Mononuclear cell (primary cell): ENCODE data around the gene COG3. TPM values are rescaled to one million over a fixed set of nuclear protein-coding genes. Genes with fewer than 3 reads are reported as not detected.

Experiments used
- H3K27me3 ChIP-seq: 2 replicates; pipeline ENCODE4 v1.6.0; 2011; ENCODE audit warnings: low read length, control low read depth; ENCODE audit not compliant: insufficient read depth
- H3K4me1 ChIP-seq: 2 replicates; pipeline ENCODE4 v1.5.1; 2011; ENCODE audit warnings: mild to moderate bottlenecking, low read length, control low read depth; ENCODE audit not compliant: insufficient read depth
- H3K4me3 ChIP-seq: 2 replicates; pipeline ENCODE4 v1.5.1; 2011; ENCODE audit warnings: mild to moderate bottlenecking, low read length, moderate library complexity
- H3K9me3 ChIP-seq: 2 replicates; pipeline ENCODE4 v1.5.1; 2011; ENCODE audit warnings: low read depth, mild to moderate bottlenecking, control low read depth, low read length
- total RNA-seq: library from RNA; depleted of rRNA; stranded (reverse); fragments of >200 nt; gene quantifications from one replicate; pipeline ENCODE4 v1.2.3, GENCODE V29; 2012

COG3 gene
- total RNA-seq, 1 donor, result 40.8 TPM

DNA sequence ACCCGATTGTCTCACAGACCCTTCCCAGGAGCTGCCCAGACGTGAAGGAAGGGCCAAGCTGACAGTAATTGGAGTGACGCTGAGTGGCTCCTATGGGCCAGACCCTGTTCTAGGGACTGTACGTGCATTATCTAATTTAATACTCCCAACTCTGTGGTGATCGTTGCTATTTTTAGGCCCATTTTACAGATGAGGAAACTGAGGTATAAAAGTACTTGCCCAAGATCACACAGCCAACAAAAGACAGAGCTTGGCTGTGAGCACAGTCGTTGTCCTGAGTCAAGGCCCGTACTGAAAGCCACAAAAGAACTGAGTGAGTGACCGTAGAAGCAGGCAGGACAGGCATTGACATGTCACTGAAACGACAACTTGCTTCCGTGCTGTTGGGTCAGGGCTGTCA, 76.1 kb downstream of the COG3 start:
- Histone ChIP-seq H3K9me3 (no peaks in the 10 kb centered on the region), H3K4me1 (no peaks in the 10 kb centered on the region), H3K27me3 (no peaks in the 10 kb centered on the region)

GRCh38 chr13:45541806-45542205, 77.1 kb downstream of the COG3 start:
- Histone ChIP-seq H3K9me3 (no peaks in the 10 kb centered on the region), H3K4me3 (no peak overlapping the region), H3K27me3 (no peaks in the 10 kb centered on the region)

More for the DNA sequence above, 76.1 kb downstream of the COG3 start:
- no peak overlapping the region for H3K4me3 ChIP-seq

DNA sequence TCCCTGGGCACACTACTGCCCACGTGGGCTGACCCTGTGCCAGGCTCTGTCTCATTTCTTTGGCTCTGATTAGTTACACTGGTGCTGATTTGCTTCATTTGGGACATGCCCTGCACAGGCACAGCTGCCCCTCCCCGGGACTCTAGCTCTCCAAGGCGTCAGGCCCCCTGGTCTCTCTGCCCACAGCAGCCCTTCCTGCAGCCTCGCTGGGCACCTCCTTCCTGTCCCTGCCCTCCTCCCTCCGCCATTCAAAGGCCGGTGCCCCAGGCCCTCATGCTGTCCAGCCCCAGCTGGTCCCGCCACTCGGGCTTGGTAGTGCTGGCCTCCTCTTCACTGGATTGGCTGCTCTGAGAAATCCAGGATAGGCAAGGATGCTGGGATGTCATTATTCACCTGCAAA, 77.7 kb downstream of the COG3 start:
- H3K27me3 ChIP-seq, result no peaks in the 10 kb centered on the region
- H3K4me3 ChIP-seq, result no peak overlapping the region
- no peaks in the 10 kb centered on the region for H3K4me1 ChIP-seq
- H3K9me3 ChIP-seq, result no peaks in the 10 kb centered on the region

More at GRCh38 chr13:45541806-45542205, 77.1 kb downstream of the COG3 start:
- H3K4me1 ChIP-seq, result no peaks in the 10 kb centered on the region

DNA sequence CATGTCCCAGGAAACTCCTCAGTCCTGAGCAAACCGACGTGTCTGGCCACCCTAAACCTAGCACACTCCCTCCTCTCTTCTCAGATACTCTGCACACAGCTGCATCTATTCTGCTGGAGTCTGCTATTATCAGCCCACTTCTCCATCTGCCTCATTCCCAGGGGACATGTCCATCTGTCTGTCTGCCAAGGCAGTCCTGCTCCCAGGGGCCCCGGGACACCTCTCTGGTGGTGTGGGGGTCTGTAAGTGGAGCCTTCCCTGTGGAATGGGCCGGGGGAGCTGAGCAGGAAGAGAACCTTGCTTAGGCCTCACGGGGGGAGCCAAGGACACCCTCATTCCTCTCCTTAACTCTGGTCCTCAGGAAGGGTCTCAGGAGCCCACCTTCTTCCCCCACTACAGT, 78.1 kb downstream of the COG3 start:
- H3K4me3 ChIP-seq, result no peak overlapping the region

GRCh38 chr13:45544520-45544919, 79.8 kb downstream of the COG3 start:
- Histone ChIP-seq H3K9me3 (no peaks in the 10 kb centered on the region), H3K4me3 (no peak overlapping the region), H3K4me1 (no peaks in the 10 kb centered on the region), H3K27me3 (no peaks in the 10 kb centered on the region)

More for the DNA sequence above, 78.1 kb downstream of the COG3 start:
- no peaks in the 10 kb centered on the region for H3K27me3 ChIP-seq
- no peaks in the 10 kb centered on the region for H3K4me1 ChIP-seq
- H3K9me3 ChIP-seq, result no peaks in the 10 kb centered on the region

GRCh38 chr13:45545686-45546409, 81.1 kb downstream of the COG3 start:
- H3K9me3 ChIP-seq, result no peaks in the 10 kb centered on the region
- no peaks in the 10 kb centered on the region for H3K4me1 ChIP-seq
- no peaks in the 10 kb centered on the region for H3K27me3 ChIP-seq
- no peak overlapping the region for H3K4me3 ChIP-seq

GRCh38 chr13:45546410-45546765, 81.6 kb downstream of the COG3 start:
- H3K27me3 ChIP-seq, result no peaks in the 10 kb centered on the region
- no peaks in the 10 kb centered on the region for H3K9me3 ChIP-seq
- H3K4me1 ChIP-seq, result no peaks in the 10 kb centered on the region
- no peak overlapping the region for H3K4me3 ChIP-seq

DNA sequence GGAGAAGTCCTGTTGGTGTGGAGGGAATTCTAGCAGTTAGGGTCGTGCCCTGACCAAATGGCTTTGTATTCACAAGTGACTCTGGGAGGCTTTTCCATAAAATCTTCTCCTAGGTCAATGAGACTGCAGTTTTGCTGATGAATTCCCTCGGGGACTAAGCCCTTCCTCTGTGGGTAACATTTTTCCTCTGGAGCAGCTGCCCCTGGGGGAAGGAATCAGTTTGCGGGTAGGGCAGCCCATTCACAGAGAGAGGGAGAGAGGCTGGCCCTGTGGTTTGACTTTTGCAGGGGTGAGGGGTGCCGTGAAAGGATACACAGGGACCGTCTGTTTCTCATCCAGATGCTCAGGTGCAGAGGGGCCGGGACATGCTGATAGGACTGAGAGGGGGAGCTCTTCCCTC, 83.5 kb downstream of the COG3 start:
- H3K4me1 ChIP-seq, result no peaks in the 10 kb centered on the region
- H3K4me3 ChIP-seq, result no peak overlapping the region
- H3K9me3 ChIP-seq, result no peaks in the 10 kb centered on the region
- H3K27me3 ChIP-seq, result no peaks in the 10 kb centered on the region

GRCh38 chr13:45554604-45555109, 89.9 kb downstream of the COG3 start:
- Histone ChIP-seq H3K9me3 (no peaks in the 10 kb centered on the region), H3K4me1 (no peaks in the 10 kb centered on the region), H3K27me3 (no peaks in the 10 kb centered on the region), H3K4me3 (no peak overlapping the region)

DNA sequence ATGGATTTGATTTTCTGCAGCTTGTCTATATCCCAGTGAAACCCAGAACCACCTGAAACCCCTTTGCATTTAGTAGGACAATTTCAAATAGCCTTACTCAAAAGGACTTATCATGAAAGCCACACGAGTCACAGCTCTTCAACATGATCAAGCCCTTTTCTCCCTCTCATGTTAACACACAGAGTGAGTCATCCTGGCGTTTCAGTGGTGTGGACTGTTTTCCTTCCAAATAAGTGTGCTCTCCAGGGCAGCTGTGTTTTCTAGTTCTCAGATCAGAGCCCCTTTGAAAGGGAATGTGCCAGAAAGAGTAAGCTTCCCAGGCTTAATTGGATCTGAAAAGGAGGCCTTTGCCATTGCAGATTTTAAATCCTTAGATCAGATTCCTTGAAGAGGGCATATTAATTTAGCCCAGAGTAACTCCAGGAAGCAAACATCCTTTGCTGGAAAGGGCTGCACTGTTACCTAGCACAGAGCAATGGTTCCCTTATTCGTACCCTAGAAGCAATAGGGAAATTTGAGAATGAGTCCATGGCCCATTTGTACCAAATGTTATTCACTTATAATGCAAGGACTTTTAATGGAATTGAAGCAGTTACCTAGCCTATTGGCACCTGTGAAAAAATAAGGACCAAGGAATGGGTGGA, 99.5 kb downstream of the COG3 start:
- no peaks in the 10 kb centered on the region for H3K27me3 ChIP-seq
- H3K4me3 ChIP-seq, result no peak overlapping the region

DNA sequence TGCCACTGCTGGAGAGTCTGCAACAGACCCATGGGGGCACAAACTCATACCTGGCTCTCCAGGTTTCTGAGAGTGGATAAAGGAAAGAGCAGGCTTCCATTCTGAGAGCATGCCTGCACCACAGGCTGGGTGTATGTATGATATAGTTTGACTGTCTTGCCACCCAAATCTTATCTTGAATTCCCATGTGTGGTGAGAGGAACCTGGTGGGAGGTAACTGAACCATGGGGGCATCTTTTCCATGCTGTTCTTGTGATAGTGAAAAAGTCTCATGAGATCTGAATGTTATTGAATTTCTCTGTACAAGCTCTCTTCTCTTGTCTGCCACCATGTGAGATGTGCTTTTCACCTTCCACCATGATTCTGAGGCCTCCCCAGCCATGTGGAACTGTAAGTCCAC, 100.6 kb downstream of the COG3 start:
- Histone ChIP-seq H3K4me3 (no peak overlapping the region), H3K27me3 (no peaks in the 10 kb centered on the region), H3K4me1 (no peaks in the 10 kb centered on the region), H3K9me3 (no peaks in the 10 kb centered on the region)

More for the DNA sequence above, 99.5 kb downstream of the COG3 start:
- Histone ChIP-seq H3K4me1 (no peaks in the 10 kb centered on the region), H3K9me3 (no peaks in the 10 kb centered on the region)

- H3K27me3 ChIP-seq, result peaks cover 3% of the 10 kb centered on the region
- no peak overlapping the region for H3K4me3 ChIP-seq
- no peaks in the 10 kb centered on the region for H3K4me1 ChIP-seq
- no peaks in the 10 kb centered on the region for H3K9me3 ChIP-seq
Observed at GRCh38 chr13:45575146-45575829, 110.5 kb downstream of the COG3 start.

- Histone ChIP-seq H3K4me1 (no peaks in the 10 kb centered on the region), H3K27me3 (peaks cover 3% of the 10 kb centered on the region), H3K9me3 (no peaks in the 10 kb centered on the region), H3K4me3 (no peak overlapping the region)
Observed at GRCh38 chr13:45575830-45576180, 111.1 kb downstream of the COG3 start.

DNA sequence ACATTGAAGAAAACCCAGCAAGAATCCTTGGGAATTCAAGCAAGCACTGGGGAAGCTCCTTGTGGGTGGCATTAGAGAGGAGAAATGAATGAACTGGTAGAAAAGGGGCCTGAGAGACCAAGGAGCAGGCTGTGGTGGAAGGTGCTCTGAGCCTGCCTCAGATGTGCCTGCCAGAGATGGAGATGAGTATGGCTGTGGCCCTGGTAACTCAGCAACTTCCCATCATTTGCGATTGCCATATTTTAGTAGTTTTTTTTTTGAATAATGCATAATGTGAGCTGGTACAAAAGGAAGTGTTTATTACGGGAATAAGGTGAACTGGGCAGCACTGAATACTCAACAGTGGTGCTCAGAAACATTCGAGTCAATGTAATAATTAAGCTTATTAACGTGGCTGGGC, 111.7 kb downstream of the COG3 start:
- Histone ChIP-seq H3K9me3 (no peaks in the 10 kb centered on the region), H3K4me3 (no peak overlapping the region), H3K27me3 (peaks cover 3% of the 10 kb centered on the region), H3K4me1 (no peaks in the 10 kb centered on the region)

DNA sequence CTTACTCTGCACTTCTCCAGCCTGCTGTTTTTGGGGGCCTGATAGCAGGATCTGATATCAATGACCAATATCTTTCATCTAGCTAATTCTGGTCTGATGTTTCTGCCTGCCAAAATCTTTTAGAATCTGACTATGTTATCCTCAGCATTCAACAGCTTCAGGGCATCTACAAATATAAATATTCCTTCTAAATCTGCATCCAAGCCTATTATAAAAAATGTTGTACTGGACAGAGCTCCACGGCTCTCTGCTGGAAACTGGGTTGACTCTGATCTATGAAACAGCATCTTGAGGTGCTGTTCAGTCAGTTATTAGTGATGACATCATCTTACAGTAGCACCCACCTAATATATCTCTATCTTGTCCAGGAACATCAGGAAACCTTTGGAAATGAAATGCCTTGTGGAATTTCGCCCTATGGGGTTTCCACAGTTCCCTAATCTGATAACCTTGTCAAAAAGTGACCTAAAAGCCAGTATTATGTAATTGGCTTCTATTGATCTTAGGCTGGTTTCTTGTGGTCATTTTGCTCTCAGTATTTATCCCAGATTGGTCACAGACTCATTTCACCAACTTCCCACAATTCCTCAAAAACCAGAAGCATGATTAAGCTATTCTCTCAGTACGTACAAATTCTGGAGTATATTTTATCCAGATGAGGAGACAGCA, 117.8 kb downstream of the COG3 start:
- Histone ChIP-seq H3K4me1 (no peaks in the 10 kb centered on the region), H3K9me3 (no peaks in the 10 kb centered on the region), H3K4me3 (no peak overlapping the region), H3K27me3 (no peaks in the 10 kb centered on the region)
